Measurements from ENCODE around the gene ENDOU. TPM values are rescaled to one million over a fixed set of nuclear protein-coding genes. Genes with fewer than 3 reads are reported as not detected.

Gene ENDOU
- polyA plus RNA-seq, 3 donors = 0.17 to 0.40 TPM; not detected in 1

DNA sequence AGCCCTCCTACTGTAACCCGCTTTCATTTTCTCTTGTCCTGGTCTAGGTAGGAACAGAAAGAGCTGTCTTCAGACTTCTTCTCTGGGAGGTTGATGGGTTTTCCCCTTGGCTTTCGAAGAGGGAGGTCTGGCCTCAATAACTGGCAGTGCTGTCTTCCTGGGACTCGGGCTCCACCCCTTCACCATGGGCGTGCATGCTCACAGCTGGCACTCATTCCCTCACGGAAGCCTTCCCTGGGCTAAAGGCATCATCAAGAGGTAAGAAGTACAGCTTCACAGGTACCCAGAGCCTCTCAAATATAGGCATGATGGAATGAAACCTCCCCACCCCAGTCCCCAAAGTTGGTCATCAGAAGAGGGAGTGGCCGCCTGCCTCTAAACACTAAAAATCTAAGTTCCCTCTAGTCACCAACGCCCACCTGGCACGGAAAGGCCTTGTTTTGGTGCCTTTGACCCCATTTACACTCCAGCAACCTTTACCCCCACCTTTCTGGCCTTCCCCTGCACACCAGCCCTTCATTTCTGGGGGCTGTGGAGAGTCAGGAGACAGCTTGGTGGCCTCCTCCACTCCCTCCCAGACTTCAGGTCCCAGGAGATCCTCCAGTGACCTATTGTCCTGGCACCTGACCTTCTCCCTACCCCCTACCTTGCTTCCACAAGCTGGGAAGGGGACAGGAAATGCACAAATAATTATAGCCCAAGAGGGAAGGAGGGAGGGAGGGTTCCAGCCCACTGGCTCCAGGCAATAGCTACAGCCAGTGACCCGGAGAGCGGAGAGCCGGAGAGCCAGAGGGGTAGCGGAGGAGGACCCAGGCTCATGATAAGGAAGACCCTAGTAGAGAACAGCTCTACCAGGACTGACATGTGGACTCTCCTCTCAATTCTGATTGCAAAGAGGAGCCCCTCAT, 30.6 kb upstream of the ENDOU start:
- TF ChIP-seq, protein P1, sequence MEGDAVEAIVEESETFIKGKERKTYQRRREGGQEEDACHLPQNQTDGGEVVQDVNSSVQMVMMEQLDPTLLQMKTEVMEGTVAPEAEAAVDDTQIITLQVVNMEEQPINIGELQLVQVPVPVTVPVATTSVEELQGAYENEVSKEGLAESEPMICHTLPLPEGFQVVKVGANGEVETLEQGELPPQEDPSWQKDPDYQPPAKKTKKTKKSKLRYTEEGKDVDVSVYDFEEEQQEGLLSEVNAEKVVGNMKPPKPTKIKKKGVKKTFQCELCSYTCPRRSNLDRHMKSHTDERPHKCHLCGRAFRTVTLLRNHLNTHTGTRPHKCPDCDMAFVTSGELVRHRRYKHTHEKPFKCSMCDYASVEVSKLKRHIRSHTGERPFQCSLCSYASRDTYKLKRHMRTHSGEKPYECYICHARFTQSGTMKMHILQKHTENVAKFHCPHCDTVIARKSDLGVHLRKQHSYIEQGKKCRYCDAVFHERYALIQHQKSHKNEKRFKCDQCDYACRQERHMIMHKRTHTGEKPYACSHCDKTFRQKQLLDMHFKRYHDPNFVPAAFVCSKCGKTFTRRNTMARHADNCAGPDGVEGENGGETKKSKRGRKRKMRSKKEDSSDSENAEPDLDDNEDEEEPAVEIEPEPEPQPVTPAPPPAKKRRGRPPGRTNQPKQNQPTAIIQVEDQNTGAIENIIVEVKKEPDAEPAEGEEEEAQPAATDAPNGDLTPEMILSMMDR (IDR thresholded peaks at IDR 0.05) = no peak
- Histone ChIP-seq H3K36me3 (replicated peaks in 1 of 2; ENCODE audit: control insufficient read depth in 1 of 2, insufficient read depth in 2 of 2, low read length in 2 of 2) (no peaks in the 10 kb centered on the region), H3K79me2 (ENCODE audit: insufficient read depth, low read length) (no peaks in the 10 kb centered on the region), H3K27ac (ENCODE audit: low read depth in 1 of 2, low read length in 2 of 2) (no peak overlapping the region), H3K9ac (ENCODE audit: insufficient read depth, low read length, poor library complexity, severe bottlenecking) (no peak overlapping the region), H3K4me3 (replicated peaks in 1 of 3; ENCODE audit: low read depth in 2 of 3, low read length in 3 of 3) (no peak overlapping the region), H4K20me1 (ENCODE audit: insufficient read depth, low read length) (no peaks in the 10 kb centered on the region), H3K4me2 (replicated peaks; ENCODE audit: extremely low read depth, low read length, poor library complexity, severe bottlenecking) (no peak overlapping the region), H3K27me3 (ENCODE audit: control insufficient read depth in 2 of 2, insufficient read depth in 2 of 2, low read length in 2 of 2) (no peaks in the 10 kb centered on the region), H3K4me1 (ENCODE audit: control insufficient read depth in 1 of 2, insufficient read depth in 2 of 2, low read length in 2 of 2) (peaks cover 21 to 40% of the 10 kb centered on the region in 2 donors), H3K9me3 (replicated peaks in 1 of 2; ENCODE audit: control insufficient read depth in 1 of 2, insufficient read depth in 1 of 2, low read length in 2 of 2) (no peaks in the 10 kb centered on the region), H2AFZ (ENCODE audit: insufficient read depth, low read depth, low read length, poor library complexity, severe bottlenecking) (no peak overlapping the region)
- intact Hi-C loops (cut with micrococcal nuclease) = no loop called here
- Mint-ChIP-seq H3K9me3 (no peaks in the 10 kb centered on the region), H3K27ac (peak overlapping the region in 1 of 7 donors; percentile 47), H3K27me3 (ENCODE audit: low read depth in 3 of 3) (peaks cover 7 to 21% (median 16%) of the 10 kb centered on the region in 3 donors), H3K4me3 (peak overlapping the region in 1 of 2 donors; percentile 7), H3K4me1 (peaks cover 32% of the 10 kb centered on the region), H3K36me3 (no peaks in the 10 kb centered on the region)
- WGBS (ENCODE audit: insufficient coverage) = 87% methylated on average over 6 of the region's 12 CpGs
- DNase-seq = no peak

DNA sequence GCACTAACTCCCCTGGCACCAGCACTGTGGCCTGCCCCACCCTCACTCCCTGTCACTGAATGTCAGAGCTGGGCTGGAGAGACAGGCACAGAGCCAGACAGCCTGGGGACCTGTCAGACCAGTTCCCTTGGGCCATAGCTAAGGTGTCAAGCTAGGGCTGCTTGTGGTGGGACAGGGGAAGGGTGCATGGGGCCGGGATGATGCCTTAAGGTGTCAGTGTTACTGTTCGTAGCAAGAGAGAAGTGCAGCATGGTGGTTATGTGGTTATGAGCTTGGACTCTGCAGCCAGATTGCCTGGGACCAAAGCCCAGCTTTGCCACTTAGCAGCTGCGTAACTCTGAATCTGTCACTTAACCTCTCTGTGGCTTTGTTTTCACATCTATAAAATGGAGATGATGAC, 29.6 kb upstream of the ENDOU start:
- H3K4me2 ChIP-seq (replicated peaks; ENCODE audit: extremely low read depth, low read length, poor library complexity, severe bottlenecking) = no peak overlapping the region
- H3K9me3 Mint-ChIP-seq = no peaks in the 10 kb centered on the region

More for the DNA sequence above, 29.6 kb upstream of the ENDOU start:
- Histone ChIP-seq H4K20me1 (ENCODE audit: insufficient read depth, low read length) (no peaks in the 10 kb centered on the region), H3K27me3 (ENCODE audit: control insufficient read depth in 2 of 2, insufficient read depth in 2 of 2, low read length in 2 of 2) (no peaks in the 10 kb centered on the region), H3K9ac (ENCODE audit: insufficient read depth, low read length, poor library complexity, severe bottlenecking) (no peak overlapping the region), H2AFZ (ENCODE audit: insufficient read depth, low read depth, low read length, poor library complexity, severe bottlenecking) (no peak overlapping the region), H3K4me3 (replicated peaks in 1 of 3; ENCODE audit: low read depth in 2 of 3, low read length in 3 of 3) (no peak overlapping the region), H3K36me3 (replicated peaks in 1 of 2; ENCODE audit: control insufficient read depth in 1 of 2, insufficient read depth in 2 of 2, low read length in 2 of 2) (no peaks in the 10 kb centered on the region), H3K9me3 (replicated peaks in 1 of 2; ENCODE audit: control insufficient read depth in 1 of 2, insufficient read depth in 1 of 2, low read length in 2 of 2) (no peaks in the 10 kb centered on the region), H3K27ac (ENCODE audit: low read depth in 1 of 2, low read length in 2 of 2) (no peak overlapping the region), H3K79me2 (ENCODE audit: insufficient read depth, low read length) (no peaks in the 10 kb centered on the region), H3K4me1 (ENCODE audit: control insufficient read depth in 1 of 2, insufficient read depth in 2 of 2, low read length in 2 of 2) (peaks cover 29 to 50% of the 10 kb centered on the region in 2 donors)
- H3K27me3 Mint-ChIP-seq (ENCODE audit: low read depth in 3 of 3) = peaks cover 5 to 16% (median 11%) of the 10 kb centered on the region in 3 donors
- 71% methylated on average over 2 of the region's 3 CpGs for WGBS (ENCODE audit: insufficient coverage)
- peaks cover 42% of the 10 kb centered on the region for H3K4me1 Mint-ChIP-seq
- intact Hi-C loops (cut with micrococcal nuclease) = no loop called here
- DNase-seq = no peak
- TF ChIP-seq, protein P1 (IDR thresholded peaks at IDR 0.05) = no peak
- H3K36me3 Mint-ChIP-seq = no peaks in the 10 kb centered on the region
- H3K4me3 Mint-ChIP-seq = no peak overlapping the region
- no peak overlapping the region for H3K27ac Mint-ChIP-seq
